C4-2B (cell line): Measurements from ENCODE around the gene NPB.

ENCODE experiments used
- H3K27ac ChIP-seq: fragments of 450-650 bp; 2 replicates; pipeline ENCODE4 v1.5.1; 2017
- CTCF ChIP-seq: fragments of 450-650 bp; conservative IDR thresholded peaks from 2 replicates; pipeline ENCODE4 v1.5.1; 2017; ENCODE audit warnings: mild to moderate bottlenecking
- ZFX ChIP-seq: fragments of 450-650 bp; IDR thresholded peaks from 2 replicates; pipeline ENCODE4 v1.6.1; 2017

The NPB gene

GRCh38 chr17:81917565-81918332 is 15.7 kb downstream of the NPB start, which contains the start of gene SIRT7:
Gene SIRT7, minus strand, starts transcription at chr17:81918176. Its CDS starts 45 bp downstream, at chr17:81918131.
- peak within 1 kb of the TSS; percentile 82 for H3K27ac ChIP-seq
- TF ChIP-seq ZFX = peak; percentile 61; the same call in 1 of the 2 replicates
- TF ChIP-seq CTCF = no peak; the same call in 1 of the 2 replicates

GRCh38 chr17:81918333-81918669 is 16.3 kb downstream of the NPB start:
- H3K27ac ChIP-seq = peak overlapping the region; percentile 82

GRCh38 chr17:81918832-81919545 is 17.0 kb downstream of the NPB start:
- TF ChIP-seq CTCF (no peak), ZFX (no peak)
- peak overlapping the region; percentile 82; the same call in 1 of the 2 replicates for H3K27ac ChIP-seq

GRCh38 chr17:81920612-81921536 is 18.8 kb downstream of the NPB start:
- TF ChIP-seq ZFX = no peak
- TF ChIP-seq CTCF = no peak
- no peak overlapping the region for H3K27ac ChIP-seq

- no peak overlapping the region for H3K27ac ChIP-seq
- no peak for TF ChIP-seq CTCF
- no peak for TF ChIP-seq ZFX
Measured at GRCh38 chr17:81921537-81921862, 19.5 kb downstream of the NPB start.

- TF ChIP-seq CTCF (no peak), ZFX (no peak)
- H3K27ac ChIP-seq = no peak overlapping the region
Measured at GRCh38 chr17:81921996-81922565, 20.0 kb downstream of the NPB start.

GRCh38 chr17:81922566-81923301 is 20.7 kb downstream of the NPB start:
- H3K27ac ChIP-seq = no peak overlapping the region
- TF ChIP-seq ZFX = no peak
- no peak for TF ChIP-seq CTCF
